Measurements from ENCODE around the gene PPM1K. TPM values are rescaled to one million over a fixed set of nuclear protein-coding genes. Genes with fewer than 3 reads are reported as not detected.

The PPM1K gene
- total RNA-seq, result 10 to 100 TPM; 18.7 to 53.5 (median 23.8) TPM
- polyA plus RNA-seq, result 10 to 100 TPM in 1 of 3 donors, 1 to 10 TPM in 2; 4.1 to 27.3 (median 4.7) TPM
- long read RNA-seq, donor 1, partial matches to known transcripts, result 15 of 16 reads
- long read RNA-seq, donor 1, other reads (novel, unspliced or antisense), result 0 of 16 reads
- long read RNA-seq, donor 2, full-length matches to known transcripts, result 4 of 4 reads
- long read RNA-seq, donor 2, partial matches to known transcripts, result 0 of 4 reads
- long read RNA-seq, donor 2, other reads (novel, unspliced or antisense), result 0 of 4 reads
- long read RNA-seq, donor 3, full-length matches to known transcripts, result 2 of 2 reads
- long read RNA-seq, donor 3, partial matches to known transcripts, result 0 of 2 reads
- long read RNA-seq, donor 3, other reads (novel, unspliced or antisense), result 0 of 2 reads
- long read RNA-seq, donor 4, full-length matches to known transcripts, result 9 of 24 reads
- long read RNA-seq, donor 4, partial matches to known transcripts, result 12 of 24 reads
- long read RNA-seq, donor 4, other reads (novel, unspliced or antisense), result 3 of 24 reads
- long read RNA-seq, donor 5, full-length matches to known transcripts, result 36 of 50 reads
- long read RNA-seq, donor 5, partial matches to known transcripts, result 5 of 50 reads
- long read RNA-seq, donor 5, other reads (novel, unspliced or antisense), result 9 of 50 reads
- long read RNA-seq, donor 6, full-length matches to known transcripts, result 4 of 12 reads
- long read RNA-seq, donor 6, partial matches to known transcripts, result 5 of 12 reads
- long read RNA-seq, donor 6, other reads (novel, unspliced or antisense), result 3 of 12 reads
- long read RNA-seq, donor 7, full-length matches to known transcripts, result 2 of 2 reads
- long read RNA-seq, donor 7, partial matches to known transcripts, result 0 of 2 reads
- long read RNA-seq, donor 7, other reads (novel, unspliced or antisense), result 0 of 2 reads
- long read RNA-seq, donor 8, full-length matches to known transcripts, result 2 of 2 reads
- long read RNA-seq, donor 8, partial matches to known transcripts, result 0 of 2 reads
- long read RNA-seq, donor 8, other reads (novel, unspliced or antisense), result 0 of 2 reads
- long read RNA-seq, donor 9, full-length matches to known transcripts, result 1 of 12 reads
- long read RNA-seq, donor 9, partial matches to known transcripts, result 11 of 12 reads
- long read RNA-seq, donor 9, other reads (novel, unspliced or antisense), result 0 of 12 reads
- long read RNA-seq, donor 10, result 0 reads

GRCh38 chr4:88284439-88285234 lies at the start of gene PPM1K:
Gene PPM1K (minus strand): TSS chr4:88284561. CDS start chr4:88278583, 5,978 bp downstream.
- intact Hi-C loops (cut with DNase I), result no loop called here

GRCh38 chr4:88333741-88334405 lies 49.5 kb upstream of the PPM1K start:
- no peak for DNase-seq
- H3K4me3 ChIP-seq, result no peak overlapping the region
- no peaks in the 10 kb centered on the region for H3K9me3 ChIP-seq (replicated peaks in 1 of 3)
- no peaks in the 10 kb centered on the region for H3K27me3 ChIP-seq
- intact Hi-C loops (cut with DNase I), result no loop called here
- WGBS, 4 donors, result 92 to 100% (median 95%) methylated on average over 1 of the region's 1 CpG
- no peaks in the 10 kb centered on the region for H3K36me3 ChIP-seq (replicated peaks in 1 of 2)
- no peak for TF ChIP-seq POLR2A (IDR thresholded peaks at IDR 0.05)
- TF ChIP-seq CTCF (IDR thresholded peaks at IDR 0.05), result no peak
- no peak overlapping the region for H3K27ac ChIP-seq
- no peaks in the 10 kb centered on the region for H3K4me1 ChIP-seq (replicated peaks in 1 of 2)

More at GRCh38 chr4:88284439-88285234, at the start of gene PPM1K:
- TF ChIP-seq POLR2A (IDR thresholded peaks at IDR 0.05) (peak; percentile 83 to 96), CTCF (IDR thresholded peaks at IDR 0.05) (peak in 1 of 6 experiments; percentile 10)
- DNase-seq, result peak; percentile 99 to 100 (median 100)
- Histone ChIP-seq H3K9me3 (replicated peaks in 1 of 3) (no peaks in the 10 kb centered on the region), H3K36me3 (replicated peaks in 1 of 2) (no peaks in the 10 kb centered on the region), H3K27ac (peak within 1 kb of the TSS; percentile 88 to 99 (median 98)), H3K27me3 (no peaks in the 10 kb centered on the region), H3K4me1 (replicated peaks in 1 of 2) (peaks cover 4 to 29% of the 10 kb centered on the region in 2 donors), H3K4me3 (peak within 1 kb of the TSS in 2 of 4 donors; percentile 70 to 74)
- WGBS, 4 donors, result 0 to 2% (median 1%) methylated on average over 27 to 55 of the region's 55 CpGs

- no peak overlapping the region for H3K27ac ChIP-seq
- H3K27me3 ChIP-seq, result no peaks in the 10 kb centered on the region
- H3K4me3 ChIP-seq, result no peak overlapping the region
- H3K9me3 ChIP-seq (replicated peaks in 1 of 3), result no peaks in the 10 kb centered on the region
- DNase-seq, result no peak
- no peak for TF ChIP-seq POLR2A (IDR thresholded peaks at IDR 0.05)
- no peak for TF ChIP-seq CTCF (IDR thresholded peaks at IDR 0.05)
- intact Hi-C loops (cut with DNase I), result no loop called here
- no peaks in the 10 kb centered on the region for H3K36me3 ChIP-seq (replicated peaks in 1 of 2)
- WGBS, 4 donors, result 59 to 79% (median 71%) methylated on average over 1 of the region's 1 CpG
- H3K4me1 ChIP-seq (replicated peaks in 1 of 2), result no peaks in the 10 kb centered on the region
Observed at GRCh38 chr4:88327665-88328064, 43.3 kb upstream of the PPM1K start.
